ENCODE results near the gene BCO1.

- no peak for TF ChIP-seq ZNF274 (IDR thresholded peaks at IDR 0.05; ENCODE audit: low read depth, low read length)
- TF ChIP-seq YY1 (IDR thresholded peaks at IDR 0.05; ENCODE audit: insufficient read depth, insufficient read length), result no peak
Observed at GRCh38 chr16:81214745-81215166, 23.7 kb upstream of the BCO1 start.

Measured in NT2/D1 (cell line).